ENCODE results near the gene KLC3. TPM values are rescaled to one million over a fixed set of nuclear protein-coding genes. Genes with fewer than 3 reads are reported as not detected.

Gene KLC3
- total and polyA plus RNA-seq, 2 of the 8 experiments (the other 6 are each of a cell fraction or from before 2014, with no cell fraction given), result 1.3 to 2.8 TPM

GRCh38 chr19:45306040-45306439, 34.5 kb upstream of the KLC3 start (continued):
- TF ChIP-seq CHD7 (IDR thresholded peaks at IDR 0.05; ENCODE audit: insufficient replicate concordance, low read length) (no peak), RNF2 (IDR thresholded peaks at IDR 0.05; ENCODE audit: borderline replicate concordance, low read depth, low read length, missing control alignments, poor library complexity, severe bottlenecking) (no peak), CTBP2 (IDR thresholded peaks at IDR 0.05; ENCODE audit: borderline replicate concordance, insufficient read depth, insufficient read length, low read length) (no peak), USF2 (IDR thresholded peaks at IDR 0.05; ENCODE audit: low read length) (no peak), SIX5 (IDR thresholded peaks at IDR 0.05; ENCODE audit: low read depth, low read length) (no peak), RBBP5 (IDR thresholded peaks at IDR 0.05; ENCODE audit: borderline replicate concordance, low read depth, low read length) (no peak)

All from H1 (cell line).